HepG2 (cell line): ENCODE results near the gene ASTN2. TPM values are rescaled to one million over a fixed set of nuclear protein-coding genes. Genes with fewer than 3 reads are reported as not detected.

ENCODE experiments used
- ATAC-seq: fragments of 200-7000 bp; cut with Tn5 transposase; 3 replicates; pipeline ENCODE4 v1.9.1; 2020; ENCODE audit warnings: mild to moderate bottlenecking, moderate library complexity
- BruUV-seq: library from RNA; stranded (reverse); fragments of 400-500 nt; replicated peaks from 2 replicates; lab custom pipeline; 2021; lab: Mats Ljungman, UMichigan
- CTCF ChIA-PET: fragments of 300-600 bp; formaldehyde crosslinking; extraction: SDS; loops from one replicate; lab custom pipeline; 2021; ENCODE audit warnings: low total read pairs, inconsistent platforms, low intra/inter-chr PET ratio; lab: Yijun Ruan, JAX
- POLR2A ChIA-PET: fragments of 350-600 bp; sonication (Branson Sonifier 250); formaldehyde crosslinking; loops from one replicate; lab custom pipeline; 2020; ENCODE audit warnings: antibody characterized with exemption, inconsistent platforms; lab: Yijun Ruan, JAX
- DNase-seq: peaks from one replicate; pipeline ENCODE4 v3.0.0-alpha.2; 2015; ENCODE audit warnings: low spot score
- FAIRE-seq: peaks from 3 replicates; lab custom pipeline; 2011; peaks lifted over from hg19 to GRCh38; lab: Jason Lieb, UNC
- H2AFZ ChIP-seq: one replicate; pipeline ENCODE4 v1.6.1; 2011; ENCODE audit warnings: low read length, inconsistent platforms
- H3K27ac ChIP-seq: fragments of 300-600 bp; 3 replicates; pipeline ENCODE4 v1.8.0; 2011; ENCODE audit warnings: mixed run types, mild to moderate bottlenecking, mixed read lengths, low read length, inconsistent platforms; ENCODE audit not compliant: insufficient read depth; ENCODE audit errors: extremely low read length
- H3K27me3 ChIP-seq, 2 experiments: fragments of 200-600 bp in 1 of 2; 2 replicates in 1 of 2; 3 replicates in 1 of 2; pipeline versions ENCODE4 v1.6.0 to v1.8.0; 2011; ENCODE audit warnings: low read length in 2 of 2, mild to moderate bottlenecking in 2 of 2, moderate library complexity in 2 of 2, inconsistent platforms in 1 of 2; ENCODE audit not compliant: insufficient read depth in 2 of 2, control insufficient read depth in 1 of 2
- H3K36me3 ChIP-seq, 2 experiments: fragments of 200-600 bp in 1 of 2; replicated peaks in 1 of 2; 2 replicates in 1 of 2; 3 replicates in 1 of 2; pipeline versions ENCODE4 v1.5.1 to v1.8.0; 2011; ENCODE audit warnings: low read length in 2 of 2, inconsistent platforms in 1 of 2; ENCODE audit not compliant: insufficient read depth in 2 of 2, control insufficient read depth in 1 of 2
- H3K4me1 ChIP-seq: 2 replicates; pipeline ENCODE4 v1.5.1; 2012; ENCODE audit warnings: low read length, inconsistent platforms; ENCODE audit not compliant: insufficient read depth
- H3K4me2 ChIP-seq: 2 replicates; pipeline ENCODE4 v1.6.0; 2011; ENCODE audit warnings: low read depth, low read length, inconsistent platforms
- H3K4me3 ChIP-seq, 3 experiments: fragments of 200-600 bp in 1 of 3; sonication (generic), shearing (Covaris generic) in 1 of 3; replicated peaks in 1 of 3; 2 replicates each; pipeline ENCODE4 v1.5.1; 2011 to 2016; ENCODE audit warnings: low read length in 3 of 3, inconsistent platforms in 2 of 3, low read depth in 2 of 3, mild to moderate bottlenecking in 2 of 3, control low read depth in 1 of 3, mixed read lengths in 1 of 3; ENCODE audit not compliant: insufficient read depth in 1 of 3
- H3K79me2 ChIP-seq: one replicate; pipeline ENCODE4 v1.6.1; 2011; ENCODE audit warnings: low read length, inconsistent platforms; ENCODE audit not compliant: insufficient read depth
- H3K9ac ChIP-seq: 2 replicates; pipeline ENCODE4 v1.6.0; 2011; ENCODE audit warnings: mild to moderate bottlenecking, low read depth, low read length, inconsistent platforms; ENCODE audit not compliant: insufficient read depth
- H3K9me3 ChIP-seq: 2 replicates; pipeline ENCODE4 v1.5.1; 2012; ENCODE audit warnings: mild to moderate bottlenecking, low read length
- H4K20me1 ChIP-seq: 2 replicates; pipeline ENCODE4 v1.6.0; 2011; ENCODE audit warnings: inconsistent platforms, mild to moderate bottlenecking, low read length, moderate library complexity; ENCODE audit not compliant: insufficient read depth
- ARID3A ChIP-seq: IDR thresholded peaks from 2 replicates; pipeline ENCODE4 v1.6.1; 2012; ENCODE audit warnings: low read depth, low read length, improper control_type of control experiment
- CREM ChIP-seq, 2 experiments: sonication (generic) in 1 of 2; formaldehyde crosslinking in 1 of 2; IDR thresholded peaks; 2 replicates each; pipeline versions ENCODE4 v1.4.0 to v1.6.1; 2016 to 2020; ENCODE audit warnings: antibody characterized with exemption in 1 of 2, mild to moderate bottlenecking in 1 of 2, missing genetic modification reagents in 1 of 2
- JARID2 ChIP-seq: sonication (generic); formaldehyde crosslinking; IDR thresholded peaks from 2 replicates; pipeline ENCODE4 v1.8.1; 2023; ENCODE audit warnings: missing genetic modification reagents, inconsistent platforms; ENCODE audit not compliant: insufficient replicate concordance
- KMT2A ChIP-seq: sonication (generic); formaldehyde crosslinking; IDR thresholded peaks from 2 replicates; pipeline ENCODE4 v1.4.0; 2020; ENCODE audit warnings: missing genetic modification reagents
- NFKBIZ ChIP-seq: IDR thresholded peaks from 2 replicates; pipeline ENCODE4 v1.6.1; 2018; ENCODE audit warnings: missing genetic modification reagents, missing compliant biosample characterization
- POLR2AphosphoS2 ChIP-seq: IDR thresholded peaks from 2 replicates; pipeline ENCODE4 v1.6.1; 2011; ENCODE audit warnings: low read depth, low read length, improper control_type of control experiment
- PPARG ChIP-seq: conservative IDR thresholded peaks from 2 replicates; pipeline ENCODE4 v1.6.1; 2016; ENCODE audit warnings: missing biosample characterization, missing genetic modification reagents
- RFX3 ChIP-seq: IDR thresholded peaks from 2 replicates; pipeline ENCODE4 v1.6.1; 2016; ENCODE audit warnings: missing biosample characterization, missing genetic modification reagents
- SALL1 ChIP-seq: sonication (generic); formaldehyde crosslinking; IDR thresholded peaks from 2 replicates; pipeline ENCODE4 v1.8.0; 2022; ENCODE audit warnings: mild to moderate bottlenecking, missing genetic modification reagents
- SCMH1 ChIP-seq: sonication (generic); formaldehyde crosslinking; IDR thresholded peaks from 2 replicates; pipeline ENCODE4 v1.9.0; 2021; ENCODE audit warnings: missing genetic modification reagents, mild to moderate bottlenecking, borderline replicate concordance
- ZFP82 ChIP-seq: sonication (generic); formaldehyde crosslinking; IDR thresholded peaks from 2 replicates; pipeline ENCODE4 v1.5.1; 2020; ENCODE audit warnings: mild to moderate bottlenecking, missing genetic modification reagents, borderline replicate concordance
- ZNF234 ChIP-seq: sonication (generic); formaldehyde crosslinking; conservative IDR thresholded peaks from 2 replicates; pipeline ENCODE4 v1.5.1; 2020; ENCODE audit warnings: mild to moderate bottlenecking, missing genetic modification reagents
- ZNF264 ChIP-seq: sonication (generic); formaldehyde crosslinking; IDR thresholded peaks from 2 replicates; pipeline ENCODE4 v1.4.0; 2020; ENCODE audit warnings: missing genetic modification reagents
- ZNF510 ChIP-seq: sonication (generic); formaldehyde crosslinking; IDR thresholded peaks from 2 replicates; pipeline ENCODE4 v1.4.0; 2020; ENCODE audit warnings: low read depth, mild to moderate bottlenecking, missing genetic modification reagents
- ZNF558 ChIP-seq: sonication (generic); formaldehyde crosslinking; IDR thresholded peaks from 2 replicates; pipeline ENCODE4 v1.9.0; 2022; ENCODE audit warnings: mild to moderate bottlenecking, missing genetic modification reagents, borderline replicate concordance
- ZNF674 ChIP-seq: sonication (generic); formaldehyde crosslinking; IDR thresholded peaks from 2 replicates; pipeline ENCODE4 v1.5.0; 2020; ENCODE audit warnings: low read depth, mild to moderate bottlenecking, missing genetic modification reagents
- WGBS: methylation state at CpG from one replicate; pipeline ENCODE4 v1.1.6; 2017; ENCODE audit warnings: low lambda C conversion rate; 5-methylcytosine and 5-hydroxymethylcytosine counted together
- in situ Hi-C: cut with HindIII; loops from 2 replicates; pipeline ENCODE4 v1.10.0; 2017; ENCODE audit warnings: low pct_unique_long_range_greater_than_20kb; ENCODE audit not compliant: extremely low pct_ligation_motif_present
- intact Hi-C: fragments of 100-400 bp; cut with micrococcal nuclease; formaldehyde crosslinking; loops from one replicate; pipeline ENCODE4 v1.10.0; 2022; ENCODE audit not compliant: unreplicated experiment
- polyA plus RNA-seq, 8 experiments: library from polyadenylated mRNA; depleted of rRNA in 3 of 8; stranded (reverse) in 7 of 8; unstranded in 1 of 8; fragments of >200 nt; fragmentation: Illumina TruSeq in 4 of 8; extraction: Trizol in 4 of 8; gene quantifications; 2 replicates each; pipeline versions ENCODE4 v1.2.1 to v1.2.3, GENCODE V29; 2011 to 2016; ENCODE audit warnings: low read depth in 4 of 8, missing spikeins in 1 of 8, mixed read lengths in 1 of 8; ENCODE audit not compliant: insufficient read depth in 1 of 8
- total RNA-seq, 5 experiments: library from RNA; depleted of rRNA; stranded (reverse); fragments of >200 nt; fragmentation: Illumina TruSeq; extraction: Trizol; gene quantifications; 2 replicates each; pipeline ENCODE4 v1.2.3, GENCODE V29; 2016; ENCODE audit warnings: low read depth in 1 of 5

Gene ASTN2
- total and polyA plus RNA-seq, 2 of the 13 experiments (the other 11 are each of a cell fraction or from before 2014, with no cell fraction given), result 5.2 to 13.5 TPM

- CTCF ChIA-PET, result no interaction called here
- no peak for ATAC-seq
- WGBS, result 0% methylated on average over 1 of the region's 1 CpG
- peaks cover 17% of the 10 kb centered on the region for H3K9me3 ChIP-seq
- H3K36me3 ChIP-seq, result no peaks in the 10 kb centered on the region
- H3K9ac ChIP-seq, result no peak overlapping the region
- POLR2A ChIA-PET, result no interaction called here
- no peaks in the 10 kb centered on the region for H3K79me2 ChIP-seq
- H3K27ac ChIP-seq, result no peak overlapping the region
- intact Hi-C loops, result no loop called here
- in situ Hi-C loops, result no loop called here
- TF ChIP-seq ZNF674 (CRISPR knock-in tag), result no peak
- TF ChIP-seq NFKBIZ (CRISPR knock-in tag), result no peak
- TF ChIP-seq CREM (IDR thresholded peaks at IDR 0.05), result no peak
- TF ChIP-seq CREM (CRISPR knock-in tag; IDR thresholded peaks at IDR 0.05), result no peak
- no peaks in the 10 kb centered on the region for H3K27me3 ChIP-seq
- no TSS peak for BruUV-seq
- no peak for DNase-seq
- H4K20me1 ChIP-seq, result no peaks in the 10 kb centered on the region
- H3K4me2 ChIP-seq, result no peak overlapping the region
- H3K4me3 ChIP-seq, result no peak overlapping the region
- no peaks in the 10 kb centered on the region for H3K4me1 ChIP-seq
- H2AFZ ChIP-seq, result no peak overlapping the region
- FAIRE-seq, result no peak
Observed at GRCh38 chr9:116875576-116875975, 539.3 kb downstream of the ASTN2 start.

GRCh38 chr9:116873937-116874914, 540.6 kb downstream of the ASTN2 start:
- no peaks in the 10 kb centered on the region for H3K79me2 ChIP-seq
- no peaks in the 10 kb centered on the region for H3K36me3 ChIP-seq
- H3K27ac ChIP-seq, result no peak overlapping the region
- H3K4me3 ChIP-seq, result no peak overlapping the region
- BruUV-seq, result no TSS peak
- ATAC-seq (no peak), FAIRE-seq (no peak), DNase-seq (no peak)
- WGBS, result 4% methylated on average over 6 of the region's 6 CpGs
- H3K4me1 ChIP-seq, result no peaks in the 10 kb centered on the region
- intact Hi-C loops (no loop called here), in situ Hi-C loops (no loop called here)
- POLR2A ChIA-PET, result no interaction called here
- H2AFZ ChIP-seq, result no peak overlapping the region
- no peak overlapping the region for H3K9ac ChIP-seq
- CTCF ChIA-PET, result no interaction called here
- H4K20me1 ChIP-seq, result no peaks in the 10 kb centered on the region
- no peak overlapping the region for H3K4me2 ChIP-seq
- H3K9me3 ChIP-seq, result peaks cover 17% of the 10 kb centered on the region
- H3K27me3 ChIP-seq, result no peaks in the 10 kb centered on the region
- TF ChIP-seq RFX3, result no peak
- no peak for TF ChIP-seq PPARG
- no peak for TF ChIP-seq SALL1 (CRISPR knock-in tag)
- TF ChIP-seq ZFP82, result no peak
- TF ChIP-seq SCMH1 (CRISPR knock-in tag), result no peak
- no peak for TF ChIP-seq ZNF558
- TF ChIP-seq KMT2A (CRISPR knock-in tag), result no peak
- no peak for TF ChIP-seq ZNF234
- no peak for TF ChIP-seq JARID2 (CRISPR knock-in tag)
- no peak for TF ChIP-seq ZNF510 (CRISPR knock-in tag)
- no peak for TF ChIP-seq POLR2AphosphoS2
- TF ChIP-seq ZNF264 (CRISPR knock-in tag), result no peak
- TF ChIP-seq ARID3A, result no peak
